Erythroblast (primary cell): ENCODE measurements around the gene DNMT3L.

Experiments
- GATA1 ChIP-seq: IDR thresholded peaks from 2 replicates; pipeline ENCODE4 v1.6.1; 2011; ENCODE audit warnings: low read depth, mild to moderate bottlenecking, control low read depth, low read length, moderate library complexity
- POLR2A ChIP-seq: IDR thresholded peaks from 2 replicates; pipeline ENCODE4 v1.6.1; 2011; ENCODE audit warnings: mild to moderate bottlenecking, low read length

- no peak for TF ChIP-seq POLR2A
- no peak for TF ChIP-seq GATA1
These were observed 39.4 kb upstream of the DNMT3L start for GRCh38 chr21:44301141-44301540.
